ENCODE results near the gene RHOBTB1.

Gene RHOBTB1

GRCh38 chr10:60862517-60862916 is 81.5 kb downstream of the RHOBTB1 start:
- TF ChIP-seq, protein P1, sequence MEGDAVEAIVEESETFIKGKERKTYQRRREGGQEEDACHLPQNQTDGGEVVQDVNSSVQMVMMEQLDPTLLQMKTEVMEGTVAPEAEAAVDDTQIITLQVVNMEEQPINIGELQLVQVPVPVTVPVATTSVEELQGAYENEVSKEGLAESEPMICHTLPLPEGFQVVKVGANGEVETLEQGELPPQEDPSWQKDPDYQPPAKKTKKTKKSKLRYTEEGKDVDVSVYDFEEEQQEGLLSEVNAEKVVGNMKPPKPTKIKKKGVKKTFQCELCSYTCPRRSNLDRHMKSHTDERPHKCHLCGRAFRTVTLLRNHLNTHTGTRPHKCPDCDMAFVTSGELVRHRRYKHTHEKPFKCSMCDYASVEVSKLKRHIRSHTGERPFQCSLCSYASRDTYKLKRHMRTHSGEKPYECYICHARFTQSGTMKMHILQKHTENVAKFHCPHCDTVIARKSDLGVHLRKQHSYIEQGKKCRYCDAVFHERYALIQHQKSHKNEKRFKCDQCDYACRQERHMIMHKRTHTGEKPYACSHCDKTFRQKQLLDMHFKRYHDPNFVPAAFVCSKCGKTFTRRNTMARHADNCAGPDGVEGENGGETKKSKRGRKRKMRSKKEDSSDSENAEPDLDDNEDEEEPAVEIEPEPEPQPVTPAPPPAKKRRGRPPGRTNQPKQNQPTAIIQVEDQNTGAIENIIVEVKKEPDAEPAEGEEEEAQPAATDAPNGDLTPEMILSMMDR (IDR thresholded peaks at IDR 0.05; ENCODE audit: low read depth, low read length, missing control alignments) = no peak
- no peak for DNase-seq (ENCODE audit: low read depth)
- H3K4me3 ChIP-seq (ENCODE audit: low read depth, low read length) = no peak overlapping the region
- in situ Hi-C loops (cut with HindIII; ENCODE audit: low sequenced_read_pairs) = no loop called here

- in situ Hi-C loops (cut with HindIII; ENCODE audit: low sequenced_read_pairs) = no loop called here
- TF ChIP-seq, protein P1 (IDR thresholded peaks at IDR 0.05; ENCODE audit: low read depth, low read length, missing control alignments) = no peak
Measured at GRCh38 chr10:60856405-60856804, 87.6 kb downstream of the RHOBTB1 start.

DNA sequence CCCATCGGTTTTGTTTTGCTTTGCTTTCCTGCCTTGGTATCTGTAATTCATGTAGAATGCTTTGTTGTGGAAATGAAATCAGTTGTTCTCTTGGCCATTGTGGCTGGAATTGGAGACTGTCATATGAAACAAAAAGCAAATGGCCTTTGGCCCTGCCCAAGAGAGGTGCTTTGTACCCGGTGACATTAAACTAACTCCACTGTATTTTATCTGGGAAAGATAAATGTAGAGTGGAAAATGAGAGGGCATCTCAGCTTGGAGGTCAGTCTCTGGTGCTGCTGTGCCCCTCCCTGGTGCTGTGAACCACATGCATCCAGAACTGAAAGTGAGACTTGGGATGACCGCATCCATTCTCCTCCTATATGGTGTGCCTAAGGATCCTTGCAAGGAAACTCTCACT is 90.3 kb downstream of the RHOBTB1 start:
- DNase-seq (ENCODE audit: low read depth) = no peak
- no peak overlapping the region for H3K4me3 ChIP-seq (ENCODE audit: low read depth, low read length)
- TF ChIP-seq, protein P1 (IDR thresholded peaks at IDR 0.05; ENCODE audit: low read depth, low read length, missing control alignments) = no peak
- in situ Hi-C loops (cut with HindIII; ENCODE audit: low sequenced_read_pairs) = no loop called here

More at GRCh38 chr10:60856405-60856804, 87.6 kb downstream of the RHOBTB1 start:
- DNase-seq (ENCODE audit: low read depth) = no peak
- no peak overlapping the region for H3K4me3 ChIP-seq (ENCODE audit: low read depth, low read length)

GRCh38 chr10:60853107-60853506 is 90.9 kb downstream of the RHOBTB1 start:
- DNase-seq (ENCODE audit: low read depth) = no peak
- TF ChIP-seq, protein P1 (IDR thresholded peaks at IDR 0.05; ENCODE audit: low read depth, low read length, missing control alignments) = no peak
- H3K4me3 ChIP-seq (ENCODE audit: low read depth, low read length) = no peak overlapping the region
- in situ Hi-C loops (cut with HindIII; ENCODE audit: low sequenced_read_pairs) = no loop called here

GRCh38 chr10:60849740-60850139 is 94.2 kb downstream of the RHOBTB1 start:
- TF ChIP-seq, protein P1 (IDR thresholded peaks at IDR 0.05; ENCODE audit: low read depth, low read length, missing control alignments) = no peak
- no peak overlapping the region for H3K4me3 ChIP-seq (ENCODE audit: low read depth, low read length)
- in situ Hi-C loops (cut with HindIII; ENCODE audit: low sequenced_read_pairs) = no loop called here
- DNase-seq (ENCODE audit: low read depth) = no peak

DNA sequence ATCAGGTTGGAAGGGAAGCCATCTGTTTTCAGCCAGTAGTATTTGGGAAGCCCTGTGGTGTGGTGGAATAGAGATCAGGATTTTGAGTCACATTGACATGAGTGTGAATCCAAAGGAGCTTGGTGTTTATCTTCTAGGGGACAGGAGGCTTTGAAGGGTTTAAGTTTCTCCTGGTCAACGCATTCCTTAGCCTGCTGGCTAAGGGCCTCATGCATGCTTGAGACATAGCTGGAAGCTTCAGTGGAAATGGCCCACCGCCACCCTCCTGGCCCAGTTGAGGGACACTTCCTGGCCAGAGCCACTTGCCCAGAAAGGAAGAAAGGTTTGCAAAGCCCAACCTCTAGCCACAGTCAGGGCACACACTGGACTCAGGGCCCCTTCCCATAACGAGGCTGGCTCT is 94.8 kb downstream of the RHOBTB1 start:
- H3K4me3 ChIP-seq (ENCODE audit: low read depth, low read length) = no peak overlapping the region
- in situ Hi-C loops (cut with HindIII; ENCODE audit: low sequenced_read_pairs) = no loop called here
- DNase-seq (ENCODE audit: low read depth) = no peak
- TF ChIP-seq, protein P1 (IDR thresholded peaks at IDR 0.05; ENCODE audit: low read depth, low read length, missing control alignments) = no peak

GRCh38 chr10:60848680-60849079 is 95.3 kb downstream of the RHOBTB1 start:
- in situ Hi-C loops (cut with HindIII; ENCODE audit: low sequenced_read_pairs) = no loop called here
- no peak for DNase-seq (ENCODE audit: low read depth)
- H3K4me3 ChIP-seq (ENCODE audit: low read depth, low read length) = no peak overlapping the region
- TF ChIP-seq, protein P1 (IDR thresholded peaks at IDR 0.05; ENCODE audit: low read depth, low read length, missing control alignments) = no peak

Measured in astrocyte of the cerebellum (primary cell).